ENCODE results near the gene NEB. TPM values are rescaled to one million over a fixed set of nuclear protein-coding genes. Genes with fewer than 3 reads are reported as not detected.
"Not testable (repeated sequence)": the region's sequence is repeated elsewhere in the genome, so short reads cannot be mapped to it uniquely, and the experiment has no call there.

NEB gene
- total RNA-seq, 1 donor from 2014 or later: 0.91 TPM

DNA sequence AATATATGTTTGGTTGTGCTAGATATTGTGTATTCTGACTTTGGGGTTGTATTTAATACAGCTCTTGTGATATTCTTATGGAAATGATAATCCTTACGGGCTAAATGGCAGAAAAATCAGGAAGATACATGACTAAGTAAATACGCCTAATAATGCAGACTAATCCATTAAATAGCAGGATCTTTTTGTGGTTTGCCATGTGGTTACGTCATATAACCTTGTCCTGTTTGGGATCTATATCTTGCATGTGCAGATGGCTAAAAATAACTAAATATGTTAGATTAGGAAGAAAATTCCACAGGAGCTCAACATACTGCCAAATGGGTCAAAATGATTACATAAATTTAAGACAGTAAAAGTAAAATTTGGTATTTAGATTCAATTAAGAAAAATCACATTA, 83.0 kb downstream of the NEB start:
- ATAC-seq (no peak), DNase-seq (ENCODE audit: low spot score) (no peak)

GRCh38 chr2:151650456-151650855, 83.8 kb downstream of the NEB start:
- DNase-seq (ENCODE audit: low spot score): no peak
- ATAC-seq: no peak

DNA sequence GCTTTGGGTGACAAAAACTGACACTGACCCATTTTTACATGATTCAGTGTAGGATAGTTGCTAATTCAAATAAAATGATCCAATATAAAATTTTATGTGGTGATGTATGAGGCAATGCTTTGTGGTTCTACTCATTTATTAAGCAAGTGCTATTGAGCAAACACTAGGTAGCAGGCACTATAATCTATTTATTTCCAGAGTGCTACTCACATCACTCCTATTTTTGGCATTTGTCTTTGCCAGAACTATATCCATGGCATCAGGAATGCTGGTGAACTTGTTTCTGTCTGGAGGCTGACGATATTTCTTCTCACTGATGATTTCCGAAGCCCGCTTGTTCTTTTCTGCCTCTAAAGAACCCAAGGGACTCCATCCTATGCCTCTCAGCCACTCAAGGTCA, 84.3 kb downstream of the NEB start:
- ATAC-seq (no peak), DNase-seq (ENCODE audit: low spot score) (no peak)

DNA sequence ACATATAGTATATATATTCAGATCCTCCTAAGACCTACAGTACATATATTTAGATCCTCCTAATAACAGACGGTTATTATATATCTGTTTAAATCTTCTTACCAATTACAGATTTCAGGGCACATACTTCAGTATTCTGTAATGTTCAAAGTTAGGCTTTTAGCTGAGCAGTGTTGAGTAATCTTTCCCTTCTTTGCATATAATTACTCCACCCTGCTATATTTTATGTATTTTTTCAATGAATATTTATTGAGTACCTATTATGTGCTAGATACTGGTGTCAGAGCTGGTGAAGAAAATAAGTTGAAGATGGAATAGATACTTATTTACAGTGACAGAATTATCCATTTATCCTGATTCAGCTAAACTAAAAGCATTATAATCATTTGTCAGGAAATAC, 84.9 kb downstream of the NEB start:
- ATAC-seq (no peak), DNase-seq (ENCODE audit: low spot score) (no peak)

GRCh38 chr2:151646512-151646911, 87.8 kb downstream of the NEB start:
- not testable (repeated sequence) for ATAC-seq; DNase-seq (ENCODE audit: low spot score)

DNA sequence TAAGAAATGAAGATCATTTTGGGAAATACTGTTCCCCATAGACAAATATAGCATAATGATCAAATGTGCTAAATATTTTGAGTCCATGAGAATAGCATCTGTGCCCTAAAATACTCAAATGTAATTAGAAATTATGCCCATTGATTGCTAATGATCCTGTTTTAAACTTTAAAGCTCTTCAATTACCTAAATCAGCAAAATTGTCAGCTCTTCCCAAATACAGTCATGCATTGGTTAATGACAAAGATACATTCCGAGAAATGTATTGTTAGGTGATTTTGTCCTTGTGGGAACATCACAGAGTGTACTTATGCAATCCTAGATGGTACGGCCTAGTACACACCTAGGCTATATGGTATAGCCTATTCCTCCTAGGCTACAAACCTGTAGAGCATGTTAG, 89.7 kb downstream of the NEB start:
- ATAC-seq (no peak), DNase-seq (ENCODE audit: low spot score) (no peak)

- DNase-seq (ENCODE audit: low spot score); ATAC-seq: not testable (repeated sequence)
Measured at GRCh38 chr2:151641895-151642294, 92.4 kb downstream of the NEB start.

DNA sequence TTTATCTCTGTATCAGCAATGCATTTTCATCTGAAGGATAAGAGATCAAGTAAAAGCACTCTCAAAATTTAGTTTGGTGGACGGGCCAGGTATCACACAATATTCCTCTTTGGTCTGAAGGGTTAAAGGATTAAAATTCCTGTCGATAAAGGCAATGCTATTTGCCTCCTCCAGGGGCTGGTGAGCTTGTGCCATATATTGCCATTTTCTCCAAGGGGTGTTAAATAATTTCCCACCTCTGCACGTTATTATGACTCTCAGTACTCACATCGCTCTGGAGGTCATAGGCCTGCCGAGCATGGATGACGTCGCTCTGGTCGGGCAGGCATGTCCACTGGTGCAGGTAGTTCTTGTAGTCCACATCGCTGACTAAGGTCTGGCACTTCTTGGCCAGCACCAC, 94.2 kb downstream of the NEB start:
- DNase-seq (ENCODE audit: low spot score) (no peak), ATAC-seq (no peak)

DNA sequence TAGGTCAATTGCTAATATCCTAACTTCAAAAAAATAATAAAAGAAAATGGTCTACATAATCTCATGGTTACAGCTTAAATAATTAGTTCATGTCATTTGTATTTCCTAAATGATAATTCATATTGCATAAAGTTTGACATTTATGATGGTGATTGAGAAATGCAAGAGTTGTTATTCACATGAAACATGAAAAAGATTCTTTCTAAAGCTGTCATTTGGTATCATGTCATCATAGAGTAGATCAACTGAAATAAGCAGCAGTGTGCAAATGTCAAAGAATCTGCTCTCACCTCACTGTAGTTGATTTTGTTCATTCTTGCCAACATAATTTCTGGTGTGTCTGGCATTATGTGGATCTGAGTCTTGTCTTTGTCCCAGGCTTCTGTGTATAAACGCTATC, 95.3 kb downstream of the NEB start:
- DNase-seq (ENCODE audit: low spot score) (no peak), ATAC-seq (no peak)

DNA sequence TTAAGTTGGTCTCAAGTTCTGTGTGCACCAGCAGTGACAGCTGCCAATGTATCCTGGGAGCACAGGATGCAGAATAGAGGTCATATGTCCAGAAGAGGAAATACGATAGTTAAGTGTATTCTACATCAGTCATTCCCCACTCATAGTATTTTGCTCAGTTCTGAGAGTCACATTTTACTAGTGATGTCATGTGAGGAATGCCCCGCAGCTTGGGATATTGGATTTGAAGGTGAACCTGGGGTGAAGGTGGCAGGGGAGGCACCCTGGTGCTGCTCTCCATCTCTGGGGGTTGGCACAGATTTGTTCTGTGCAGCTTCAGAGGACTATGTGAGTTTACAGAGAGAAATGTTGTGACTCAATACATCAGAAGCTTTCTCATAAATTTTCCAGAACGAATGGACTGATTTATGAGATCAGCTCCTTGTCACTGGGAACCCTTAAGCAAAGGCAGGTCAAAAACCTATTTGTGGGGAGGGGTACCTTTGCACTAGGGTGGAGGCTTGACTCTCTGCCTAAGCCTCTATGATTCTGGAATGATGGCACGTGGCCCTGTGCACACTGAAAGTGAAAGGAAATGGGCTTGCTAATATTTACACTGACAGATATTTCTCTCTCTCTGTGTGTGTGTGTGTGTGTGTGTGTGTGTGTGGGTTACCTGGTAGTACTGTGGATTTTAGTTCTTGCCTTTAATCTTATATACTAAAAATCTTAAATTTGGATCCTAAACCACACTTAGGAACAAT, 95.9 kb downstream of the NEB start:
- ATAC-seq (peak; percentile 99), DNase-seq (ENCODE audit: low spot score) (peak; percentile 61)

GRCh38 chr2:151637271-151637781, 97.0 kb downstream of the NEB start:
- DNase-seq (ENCODE audit: low spot score): no peak
- ATAC-seq: no peak

DNA sequence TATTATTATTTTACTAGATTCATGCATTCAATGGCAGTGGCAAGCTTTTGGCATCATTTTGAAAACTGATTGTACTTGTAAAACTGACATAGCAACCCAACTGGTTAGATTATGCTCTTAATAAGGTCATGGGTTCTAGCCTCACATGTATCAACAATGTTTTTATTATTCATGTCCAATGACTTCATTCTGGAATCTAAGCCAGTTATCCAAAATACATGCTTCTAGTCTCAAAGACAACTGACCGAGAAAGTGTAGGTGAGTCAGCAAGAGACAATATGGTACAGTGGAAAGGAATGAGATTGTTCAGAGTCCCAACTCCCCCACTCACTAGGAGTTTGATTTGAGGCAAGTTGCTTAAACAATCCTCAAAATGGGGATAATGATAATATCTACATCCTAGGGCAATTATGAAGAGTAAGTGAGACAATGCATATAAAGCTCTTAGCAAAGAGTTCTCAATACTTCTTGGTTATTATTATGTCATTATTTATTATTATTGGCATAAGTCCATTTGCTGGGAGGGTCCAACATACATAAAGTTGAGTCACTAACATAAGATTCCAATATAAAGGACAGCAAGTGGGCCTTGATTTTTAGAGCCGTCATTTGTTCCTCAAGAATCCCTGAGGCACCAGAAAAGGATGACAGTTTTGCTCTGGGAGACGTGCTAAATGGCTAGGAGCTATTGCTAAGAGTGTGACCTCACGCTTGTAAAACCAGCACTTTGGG, 99.4 kb downstream of the NEB start:
- DNase-seq (ENCODE audit: low spot score) (no peak), ATAC-seq (no peak)

- no peak for DNase-seq (ENCODE audit: low spot score)
- ATAC-seq: peak; percentile 75
Measured at GRCh38 chr2:151632993-151633565, 101.2 kb downstream of the NEB start.

DNA sequence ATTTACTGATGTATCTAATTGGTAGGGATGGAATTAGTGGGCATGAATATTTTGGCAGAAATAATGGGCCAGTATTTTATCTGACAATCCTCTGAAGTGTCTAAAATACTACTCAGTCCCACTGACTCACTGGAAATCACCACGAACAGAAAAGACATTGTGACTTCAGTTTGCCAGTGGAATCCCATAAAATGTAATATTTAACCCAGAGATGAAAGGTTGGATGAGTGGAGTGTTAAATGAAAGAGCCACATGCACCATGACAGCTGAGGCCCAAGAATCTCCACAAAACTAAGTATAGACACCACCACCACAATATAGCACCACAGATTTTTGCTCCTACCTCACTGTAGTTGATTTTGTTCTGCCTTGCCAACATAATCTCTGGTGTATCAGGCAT, 103.9 kb downstream of the NEB start:
- no peak for DNase-seq (ENCODE audit: low spot score)
- no peak for ATAC-seq

DNA sequence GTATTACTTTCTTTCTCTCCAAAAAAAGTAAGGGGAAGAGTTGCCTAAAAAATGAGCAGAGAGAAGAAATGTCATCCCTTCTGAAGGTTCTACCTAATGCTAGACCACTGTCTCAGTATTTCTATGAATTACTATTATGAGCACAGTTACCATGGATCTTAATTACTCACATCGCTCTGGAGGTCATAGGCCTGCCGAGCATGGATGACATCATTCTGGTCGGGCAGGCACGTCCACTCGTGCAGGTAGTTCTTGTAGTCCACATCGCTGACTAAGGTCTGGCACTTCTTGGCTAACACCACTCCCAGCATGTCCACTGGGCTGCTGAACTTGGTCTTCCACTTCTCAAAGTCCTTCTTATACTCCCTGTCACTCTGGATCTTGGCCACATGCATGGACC, 106.9 kb downstream of the NEB start:
- DNase-seq (ENCODE audit: low spot score) (no peak), ATAC-seq (no peak)

DNA sequence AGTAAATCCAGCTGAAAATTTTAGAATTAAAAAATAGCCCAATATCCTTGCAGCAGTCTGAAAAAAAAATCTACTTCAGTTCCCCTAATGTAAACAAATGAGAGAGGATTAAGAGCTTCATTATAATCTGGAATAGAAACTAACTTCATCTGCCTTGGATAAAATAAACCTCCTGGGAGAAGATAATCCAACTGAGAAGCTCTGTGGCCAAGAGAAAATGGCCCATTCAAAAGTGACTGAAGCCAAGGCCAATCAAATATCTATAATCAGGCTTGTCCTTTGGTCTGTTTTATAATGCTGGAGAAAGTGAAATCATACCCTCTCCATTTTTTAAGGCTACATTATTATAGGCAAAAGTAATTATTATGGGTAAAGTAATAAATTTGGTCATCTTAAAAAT, 110.0 kb downstream of the NEB start:
- ATAC-seq (no peak), DNase-seq (ENCODE audit: low spot score) (no peak)

GRCh38 chr2:151623631-151624030, 110.6 kb downstream of the NEB start:
- ATAC-seq (no peak), DNase-seq (ENCODE audit: low spot score) (no peak)

DNA sequence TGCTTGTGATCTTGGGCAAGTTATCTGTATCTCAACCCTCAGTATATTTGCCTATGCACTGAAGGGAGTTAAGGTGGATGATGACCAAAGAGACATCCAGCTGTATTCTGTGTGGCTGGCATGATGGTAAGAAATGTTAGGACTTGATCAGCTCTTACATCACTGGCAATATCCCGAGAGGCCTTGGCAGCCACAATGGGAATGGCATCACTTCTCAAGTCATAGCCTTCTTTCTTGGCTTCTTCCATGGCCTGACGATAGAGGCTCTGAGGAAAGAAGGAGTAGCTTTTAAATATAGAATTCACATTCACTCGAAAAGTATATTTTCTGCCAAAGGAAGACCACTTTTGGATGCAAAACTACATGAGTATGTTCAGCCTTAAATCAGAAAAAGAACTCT, 113.5 kb downstream of the NEB start:
- DNase-seq (ENCODE audit: low spot score) (no peak), ATAC-seq (no peak)

DNA sequence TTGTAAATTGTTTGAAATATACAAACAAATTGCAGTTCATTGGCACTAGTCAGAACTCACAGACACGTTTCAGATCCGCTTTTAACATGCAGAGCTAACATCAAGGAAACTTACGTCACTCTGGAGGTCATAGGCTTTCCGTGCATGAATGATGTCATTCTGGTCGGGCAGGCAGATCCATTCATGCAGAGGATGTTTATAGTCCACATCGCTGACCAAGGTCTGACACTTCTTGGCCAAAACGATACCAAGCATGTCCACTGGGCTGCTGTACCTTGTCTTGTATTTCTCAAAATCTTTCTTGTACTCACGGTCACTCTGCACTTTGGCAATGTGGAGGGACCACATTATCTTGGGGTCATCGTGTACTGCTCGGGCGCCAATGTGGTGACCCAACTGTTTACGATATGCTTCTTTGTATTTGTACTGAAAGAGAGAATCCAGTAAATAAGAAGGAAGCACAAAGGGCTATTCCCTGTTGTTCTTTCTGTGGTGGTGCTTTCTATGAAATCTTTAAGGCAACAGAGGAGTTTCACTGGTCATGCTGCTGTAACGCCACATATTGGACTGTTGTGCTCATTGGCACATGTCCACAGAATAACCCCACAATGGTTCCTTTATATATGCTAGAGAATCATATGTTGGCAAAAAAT, 114.8 kb downstream of the NEB start:
- DNase-seq (ENCODE audit: low spot score): no peak
- ATAC-seq: peak; percentile 29

DNA sequence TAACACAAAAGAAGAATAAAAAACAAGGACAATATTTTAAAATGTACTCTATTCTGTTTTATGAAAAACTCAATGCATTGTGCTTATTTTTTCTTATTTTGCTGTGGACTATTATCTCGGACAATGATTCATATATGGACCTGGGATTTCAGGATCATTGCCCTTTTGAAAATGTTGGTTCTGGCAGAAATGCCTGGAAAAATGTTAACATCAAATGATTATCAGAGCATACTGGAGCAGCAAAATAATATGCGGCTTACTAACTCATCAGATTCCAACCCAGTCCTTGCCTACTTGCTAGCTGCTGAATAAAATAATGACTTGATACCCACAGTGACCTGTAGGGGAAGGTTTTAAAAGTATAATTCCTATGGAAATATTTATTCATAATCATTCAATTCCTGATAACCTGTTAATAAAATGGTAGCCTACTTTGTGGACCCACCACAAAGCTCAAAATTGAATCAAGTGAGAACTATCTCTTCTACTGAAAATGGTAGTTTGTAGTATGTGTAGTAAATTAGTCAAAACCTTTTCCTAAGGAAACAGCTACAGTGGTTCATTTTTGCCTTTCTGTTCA, 117.4 kb downstream of the NEB start:
- no peak for DNase-seq (ENCODE audit: low spot score)
- no peak for ATAC-seq

Measured in left lobe of liver (tissue), 2 donors.